Esophagus squamous epithelium (tissue), 5 donors: Measurements from ENCODE around the gene PHLDB2. TPM values are rescaled to one million over a fixed set of nuclear protein-coding genes. Genes with fewer than 3 reads are reported as not detected.

Experiments
- DNase-seq: peaks from one replicate; lab custom pipeline; 2025; lab: John Stamatoyannopoulos, UW
- H3K27ac ChIP-seq, 4 donors: fragments of 200-600 bp; sonication (generic); one replicate each; pipeline ENCODE4 v1.5.1; 2016 to 2019; ENCODE audit warnings: mild to moderate bottlenecking in 1 of 4
- H3K27me3 ChIP-seq, 4 donors: fragments of 200-600 bp; sonication (generic); 1 replicate in 3 of 4; 2 replicates in 1 of 4; pipeline versions ENCODE4 v1.5.1 to v1.6.0; 2017 to 2021; ENCODE audit warnings: antibody characterized with exemption in 1 of 4
- H3K36me3 ChIP-seq, 3 donors: fragments of 200-600 bp; sonication (generic); one replicate each; pipeline ENCODE4 v1.5.1; 2016 to 2019
- H3K4me1 ChIP-seq, 3 donors: fragments of 200-600 bp; sonication (generic); one replicate each; pipeline ENCODE4 v1.5.1; 2017 to 2019
- H3K4me3 ChIP-seq, 4 donors: fragments of 200-600 bp; sonication (generic); 1 replicate in 3 of 4; 2 replicates in 1 of 4; pipeline ENCODE4 v1.5.1; 2016 to 2019; ENCODE audit warnings: mild to moderate bottlenecking in 2 of 4, moderate library complexity in 1 of 4
- H3K9me3 ChIP-seq, 3 donors: fragments of 200-600 bp; sonication (generic); one replicate each; pipeline ENCODE4 v1.5.1; 2016 to 2019
- POLR2A ChIP-seq, 4 donors: fragments of 450-650 bp; IDR thresholded peaks; one replicate each; pipeline ENCODE4 v1.6.1; 2017; ENCODE audit warnings: antibody characterized with exemption in 4 of 4, mild to moderate bottlenecking in 4 of 4, moderate library complexity in 3 of 4
- WGBS, 2 donors: methylation state at CpG; one replicate each; pipeline ENCODE4 v1.1.5; 2018; 5-methylcytosine and 5-hydroxymethylcytosine counted together
- intact Hi-C: fragments of 100-400 bp; cut with DNase I; formaldehyde crosslinking; loops from one replicate; pipeline ENCODE4 v1.15.0; 2022
- total RNA-seq, 4 donors: library from RNA; depleted of rRNA; stranded (reverse); fragments of >200 nt; gene quantifications; one replicate each; pipeline ENCODE4 v1.1.0, GENCODE V29; 2016
- TF ChIP-seq, protein P1 (sequence below), 6 experiments: fragments of 450-650 bp in 4 of 6; fragments of 200-600 bp in 2 of 6; sonication (generic) in 2 of 6; IDR thresholded peaks; one replicate each; pipeline ENCODE4 v1.5.1; 2016 to 2019; ENCODE audit warnings: antibody characterized with exemption in 6 of 6, mild to moderate bottlenecking in 4 of 6, moderate library complexity in 4 of 6
- donor health status: DM: yes; HTN: yes; CAD: no.

The PHLDB2 gene
- total RNA-seq, 4 donors from 2014 or later = 5.6 to 37.8 (median 19.2) TPM

DNA sequence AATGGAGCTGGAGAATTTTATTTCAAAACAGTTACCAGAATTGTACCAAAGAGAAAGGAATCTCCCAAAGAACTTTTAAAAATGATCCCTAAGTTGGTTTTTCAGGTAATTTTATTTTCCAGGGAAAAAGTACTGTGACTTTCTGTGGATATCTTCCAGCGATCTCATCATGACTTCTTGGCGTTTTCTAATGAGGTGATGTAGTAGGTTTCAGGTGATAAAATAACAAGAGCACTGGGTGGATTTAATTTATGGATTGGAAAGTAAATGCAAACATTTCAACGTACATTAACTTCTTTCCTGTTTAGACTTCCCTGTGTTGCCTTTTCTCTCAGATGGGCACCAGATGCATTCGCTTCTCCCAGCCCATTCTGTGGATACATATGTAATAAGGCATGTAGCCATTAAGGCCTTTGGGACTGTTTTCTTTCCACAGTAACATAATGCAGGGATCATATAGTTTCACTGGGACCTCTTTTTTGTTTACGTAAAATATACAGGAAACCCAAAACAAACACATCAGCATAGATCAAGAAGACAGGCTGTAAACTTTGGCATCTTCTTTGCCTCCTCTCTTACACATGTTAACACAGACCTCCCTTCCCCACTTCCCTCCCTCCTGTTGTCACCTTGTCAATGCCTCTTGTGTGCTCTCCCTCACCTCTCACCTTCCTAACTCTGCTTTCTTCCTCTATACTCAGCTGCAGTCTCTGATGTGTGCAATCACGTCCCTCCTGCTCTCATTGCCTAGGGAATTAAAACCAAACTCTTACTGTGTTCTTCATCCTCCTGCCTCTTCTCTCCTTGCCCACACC, 13.0 kb downstream of the PHLDB2 start:
- no peak for DNase-seq
- Histone ChIP-seq H3K27me3 (no peaks in the 10 kb centered on the region), H3K36me3 (no peaks in the 10 kb centered on the region), H3K27ac (no peak overlapping the region), H3K9me3 (no peaks in the 10 kb centered on the region), H3K4me3 (no peak overlapping the region), H3K4me1 (peaks cover 0 to 47% (median 24%) of the 10 kb centered on the region in 3 donors)
- intact Hi-C loops = no loop called here
- TF ChIP-seq, protein P1, sequence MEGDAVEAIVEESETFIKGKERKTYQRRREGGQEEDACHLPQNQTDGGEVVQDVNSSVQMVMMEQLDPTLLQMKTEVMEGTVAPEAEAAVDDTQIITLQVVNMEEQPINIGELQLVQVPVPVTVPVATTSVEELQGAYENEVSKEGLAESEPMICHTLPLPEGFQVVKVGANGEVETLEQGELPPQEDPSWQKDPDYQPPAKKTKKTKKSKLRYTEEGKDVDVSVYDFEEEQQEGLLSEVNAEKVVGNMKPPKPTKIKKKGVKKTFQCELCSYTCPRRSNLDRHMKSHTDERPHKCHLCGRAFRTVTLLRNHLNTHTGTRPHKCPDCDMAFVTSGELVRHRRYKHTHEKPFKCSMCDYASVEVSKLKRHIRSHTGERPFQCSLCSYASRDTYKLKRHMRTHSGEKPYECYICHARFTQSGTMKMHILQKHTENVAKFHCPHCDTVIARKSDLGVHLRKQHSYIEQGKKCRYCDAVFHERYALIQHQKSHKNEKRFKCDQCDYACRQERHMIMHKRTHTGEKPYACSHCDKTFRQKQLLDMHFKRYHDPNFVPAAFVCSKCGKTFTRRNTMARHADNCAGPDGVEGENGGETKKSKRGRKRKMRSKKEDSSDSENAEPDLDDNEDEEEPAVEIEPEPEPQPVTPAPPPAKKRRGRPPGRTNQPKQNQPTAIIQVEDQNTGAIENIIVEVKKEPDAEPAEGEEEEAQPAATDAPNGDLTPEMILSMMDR (IDR thresholded peaks at IDR 0.05) = no peak
- TF ChIP-seq POLR2A (IDR thresholded peaks at IDR 0.05) = no peak
- WGBS, 2 donors = 80 to 90% methylated on average over 6 of the region's 6 CpGs

DNA sequence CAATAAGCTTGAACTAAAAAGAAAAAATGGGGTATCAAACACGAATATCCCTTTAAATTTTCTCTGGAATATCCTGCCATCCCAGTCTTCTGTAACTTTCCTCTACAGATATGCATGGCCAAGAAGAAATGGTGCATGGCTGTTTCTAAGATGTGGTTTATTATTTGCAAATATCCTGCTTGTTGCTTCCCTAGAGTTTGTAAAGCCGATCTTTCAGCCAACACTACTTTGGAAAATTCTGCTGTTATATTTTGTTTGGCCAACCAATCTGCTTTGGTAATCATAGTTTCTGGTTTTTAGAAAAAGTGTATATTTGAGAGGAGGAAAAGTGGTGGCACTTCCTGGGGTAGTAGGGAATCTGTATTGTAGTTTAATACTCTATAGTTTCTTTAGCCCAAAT, 13.9 kb downstream of the PHLDB2 start:
- peaks cover 0 to 47% (median 19%) of the 10 kb centered on the region in 3 donors for H3K4me1 ChIP-seq
- H3K27me3 ChIP-seq = no peaks in the 10 kb centered on the region
- H3K27ac ChIP-seq = peak overlapping the region in 1 of 4 donors; percentile 13
- DNase-seq = no peak
- 49 to 70% methylated on average over 2 of the region's 2 CpGs for WGBS, 2 donors
- no peak for TF ChIP-seq POLR2A (IDR thresholded peaks at IDR 0.05)
- TF ChIP-seq, protein P1 (IDR thresholded peaks at IDR 0.05) = no peak
- no peaks in the 10 kb centered on the region for H3K9me3 ChIP-seq
- no peaks in the 10 kb centered on the region for H3K36me3 ChIP-seq
- intact Hi-C loops = no loop called here
- no peak overlapping the region for H3K4me3 ChIP-seq

DNA sequence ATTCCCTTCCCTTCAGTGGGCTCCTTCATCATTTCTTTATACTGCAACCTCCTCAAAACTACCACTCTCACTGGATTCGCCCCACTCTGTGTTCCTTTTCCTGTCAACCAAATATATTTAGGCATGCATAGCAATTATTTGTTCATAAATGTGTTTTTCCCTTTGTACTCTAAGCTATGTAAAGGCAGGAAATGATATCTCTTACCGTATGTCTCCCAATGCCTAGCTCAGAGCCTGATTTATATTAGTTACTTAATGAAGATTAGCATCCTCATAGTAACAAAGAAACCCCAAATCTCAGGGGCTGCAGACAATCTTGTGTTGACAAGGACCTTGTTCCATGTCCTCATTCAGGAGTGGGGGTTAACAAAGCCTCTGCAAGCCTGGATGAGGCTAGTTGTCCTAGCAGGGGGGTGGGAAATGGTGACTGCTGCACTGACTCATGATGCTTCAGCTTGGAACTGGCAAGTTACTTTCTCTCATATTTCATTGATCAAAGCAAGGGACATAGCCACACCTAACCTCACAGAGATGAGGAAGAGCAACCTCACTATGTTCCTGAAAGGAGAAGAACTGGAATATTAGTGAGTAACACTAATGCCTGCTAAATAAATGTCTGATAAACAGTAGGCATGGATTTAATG, 15.2 kb downstream of the PHLDB2 start:
- no peaks in the 10 kb centered on the region for H3K36me3 ChIP-seq
- H3K27ac ChIP-seq = no peak overlapping the region
- no peak for DNase-seq

DNA sequence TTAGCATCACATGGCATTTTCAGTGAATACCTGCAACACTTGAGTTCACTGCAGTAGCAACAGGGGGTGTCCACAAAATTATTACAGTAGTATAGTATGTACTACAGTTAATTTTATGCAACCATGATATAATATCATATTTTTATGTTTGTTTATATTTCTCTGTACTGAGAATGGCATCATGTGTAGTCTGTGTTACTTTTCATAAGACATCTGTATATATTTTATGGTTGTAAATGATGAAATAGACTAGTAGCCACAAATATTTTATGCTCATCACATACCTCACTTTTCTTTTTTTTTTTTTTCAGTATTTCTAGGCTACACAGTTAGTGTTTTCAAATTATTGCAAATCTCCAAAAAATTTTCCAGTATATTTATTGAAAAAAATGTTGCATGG, 22.4 kb downstream of the PHLDB2 start:
- no peak overlapping the region for H3K4me3 ChIP-seq
- H3K4me1 ChIP-seq = no peaks in the 10 kb centered on the region
- peaks cover 0 to 21% (median 0%) of the 10 kb centered on the region in 3 donors for H3K36me3 ChIP-seq
- no peak overlapping the region for H3K27ac ChIP-seq
- no peaks in the 10 kb centered on the region for H3K27me3 ChIP-seq
- TF ChIP-seq POLR2A (IDR thresholded peaks at IDR 0.05) = no peak
- TF ChIP-seq, protein P1 (IDR thresholded peaks at IDR 0.05) = no peak
- no peak for DNase-seq
- peaks cover 0 to 12% (median 0%) of the 10 kb centered on the region in 3 donors for H3K9me3 ChIP-seq
- intact Hi-C loops = no loop called here

More for the DNA sequence above, 15.2 kb downstream of the PHLDB2 start:
- no peaks in the 10 kb centered on the region for H3K27me3 ChIP-seq
- peaks cover 0 to 37% (median 11%) of the 10 kb centered on the region in 3 donors for H3K4me1 ChIP-seq
- no peak overlapping the region for H3K4me3 ChIP-seq
- 48 to 67% methylated on average over 2 of the region's 2 CpGs for WGBS, 2 donors
- no peak for TF ChIP-seq POLR2A (IDR thresholded peaks at IDR 0.05)
- TF ChIP-seq, protein P1 (IDR thresholded peaks at IDR 0.05) = no peak
- no peaks in the 10 kb centered on the region for H3K9me3 ChIP-seq
- intact Hi-C loops = no loop called here

DNA sequence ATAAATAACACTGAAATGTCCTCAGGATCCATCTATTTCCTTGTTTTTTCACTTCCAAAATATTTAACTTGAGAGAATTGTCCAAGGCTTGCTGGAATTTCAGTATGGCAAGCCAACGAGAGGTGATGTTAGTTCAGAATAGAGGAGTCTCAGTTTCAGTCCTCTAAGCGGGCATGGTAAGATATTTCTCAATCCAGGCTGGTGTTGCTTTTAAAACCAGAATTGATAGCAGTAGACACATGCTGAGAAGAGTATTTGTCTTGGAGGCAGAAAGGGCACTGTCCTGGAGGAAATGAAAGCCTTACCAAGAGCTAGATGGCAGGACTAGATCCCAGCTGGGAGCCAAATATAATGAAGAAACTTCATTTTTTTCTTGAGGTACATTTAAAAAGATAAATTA, 23.1 kb downstream of the PHLDB2 start:
- intact Hi-C loops = no loop called here
- TF ChIP-seq POLR2A (IDR thresholded peaks at IDR 0.05) = no peak
- TF ChIP-seq, protein P1 (IDR thresholded peaks at IDR 0.05) = no peak
- no peak overlapping the region for H3K4me3 ChIP-seq
- 85 to 100% methylated on average over 2 of the region's 2 CpGs for WGBS, 2 donors
- DNase-seq = no peak
- no peaks in the 10 kb centered on the region for H3K4me1 ChIP-seq
- H3K27ac ChIP-seq = no peak overlapping the region
- H3K36me3 ChIP-seq = peaks cover 0 to 21% (median 0%) of the 10 kb centered on the region in 3 donors
- no peaks in the 10 kb centered on the region for H3K27me3 ChIP-seq
- H3K9me3 ChIP-seq = peaks cover 0 to 12% (median 0%) of the 10 kb centered on the region in 3 donors
